WTC11 (cell line): ENCODE measurements around the gene CLEC20A. TPM values are rescaled to one million over a fixed set of nuclear protein-coding genes. Genes with fewer than 3 reads are reported as not detected.
A peak's percentile ranks its signal among the peaks of the same experiment; 100 is the strongest.

Experiments used
- ATAC-seq: fragments of 200-7000 bp; cut with Tn5 transposase; 2 replicates; pipeline ENCODE4 v1.10.0; 2021; ENCODE audit warnings: mild to moderate bottlenecking, moderate library complexity
- CTCF ChIA-PET: fragments of 300-600 bp; sonication (Branson Sonifier 250); formaldehyde crosslinking; loops from one replicate; lab custom pipeline; 2021; ENCODE audit warnings: antibody characterized with exemption; lab: Charles Lee
- POLR2A ChIA-PET: fragments of 350-600 bp; sonication (Branson Sonifier 250); formaldehyde crosslinking; loops from one replicate; lab custom pipeline; 2021; ENCODE audit warnings: antibody characterized with exemption; lab: Charles Lee
- DNase-seq: peaks from one replicate; pipeline ENCODE4 v3.0.0; 2021; ENCODE audit warnings: low spot score
- H3K27ac Mint-ChIP-seq: 2 replicates; pipeline ENCODE4 v1.8.0; 2021; ENCODE audit warnings: mixed read lengths
- H3K27me3 Mint-ChIP-seq: 2 replicates; pipeline ENCODE4 v1.8.0; 2021; ENCODE audit warnings: low read depth, mild to moderate bottlenecking, moderate library complexity, mixed read lengths
- H3K36me3 Mint-ChIP-seq: 2 replicates; pipeline ENCODE4 v1.8.0; 2021; ENCODE audit warnings: mixed read lengths
- H3K4me1 Mint-ChIP-seq: 2 replicates; pipeline ENCODE4 v1.8.0; 2022; ENCODE audit warnings: mixed read lengths
- H3K4me3 Mint-ChIP-seq: 2 replicates; pipeline ENCODE4 v1.8.0; 2021; ENCODE audit warnings: mild to moderate bottlenecking, moderate library complexity, mixed read lengths
- H3K9me3 Mint-ChIP-seq: 2 replicates; pipeline ENCODE4 v1.8.0; 2021; ENCODE audit warnings: mixed read lengths
- CREB1 ChIP-seq: sonication (generic); formaldehyde crosslinking; IDR thresholded peaks from 2 replicates; pipeline ENCODE4 v1.8.0; 2023; ENCODE audit warnings: mild to moderate bottlenecking, missing genetic modification reagents
- GRHL2 ChIP-seq: fragments of 250-450 bp; sonication (Bioruptor Pico); IDR thresholded peaks from 2 replicates; pipeline ENCODE4 v1.8.0; 2022; ENCODE audit warnings: mild to moderate bottlenecking, moderate library complexity; ENCODE audit not compliant: insufficient replicate concordance, severe bottlenecking
- GTF2I ChIP-seq: fragments of 250-450 bp; sonication (Bioruptor Pico); conservative IDR thresholded peaks from 2 replicates; pipeline ENCODE4 v1.4.0; 2021; ENCODE audit warnings: mild to moderate bottlenecking
- NR1H2 ChIP-seq: sonication (generic); formaldehyde crosslinking; IDR thresholded peaks from 2 replicates; pipeline ENCODE4 v1.9.0; 2021; ENCODE audit warnings: mild to moderate bottlenecking, moderate library complexity, missing genetic modification reagents
- NR3C1 ChIP-seq: sonication (generic); formaldehyde crosslinking; conservative IDR thresholded peaks from 2 replicates; pipeline ENCODE4 v1.8.1; 2023; ENCODE audit warnings: low read depth, mild to moderate bottlenecking, missing genetic modification reagents
- PRRX2 ChIP-seq: fragments of 250-450 bp; sonication (Bioruptor Pico); IDR thresholded peaks from 2 replicates; pipeline ENCODE4 v1.8.0; 2021; ENCODE audit warnings: mild to moderate bottlenecking
- SOX15 ChIP-seq: fragments of 250-450 bp; sonication (Bioruptor Pico); IDR thresholded peaks from 2 replicates; pipeline ENCODE4 v1.9.0; 2021; ENCODE audit warnings: mild to moderate bottlenecking
- TEAD1 ChIP-seq: sonication (generic); formaldehyde crosslinking; IDR thresholded peaks from 2 replicates; pipeline ENCODE4 v1.8.0; 2022; ENCODE audit warnings: mild to moderate bottlenecking, missing genetic modification reagents
- ZNF263 ChIP-seq: sonication (generic); formaldehyde crosslinking; IDR thresholded peaks from 2 replicates; pipeline ENCODE4 v1.8.1; 2022; ENCODE audit warnings: low read depth, mild to moderate bottlenecking, moderate library complexity, missing genetic modification reagents
- total RNA-seq: library from RNA; stranded (reverse); gene quantifications from 3 replicates; pipeline ENCODE4 v1.2.3, GENCODE V29; 2021
- TF ChIP-seq, protein P1 (sequence below): fragments of 200-600 bp; IDR thresholded peaks from 2 replicates; pipeline ENCODE4 v1.8.0; 2022; ENCODE audit warnings: antibody characterized with exemption
- TF ChIP-seq, protein P2 (sequence below): sonication (generic); formaldehyde crosslinking; IDR thresholded peaks from 2 replicates; pipeline ENCODE4 v1.8.0; 2022; ENCODE audit warnings: mild to moderate bottlenecking, missing genetic modification reagents
- TF ChIP-seq, protein P3 (sequence below): sonication (generic); formaldehyde crosslinking; IDR thresholded peaks from 2 replicates; pipeline ENCODE4 v1.8.0; 2022; ENCODE audit warnings: mild to moderate bottlenecking, missing genetic modification reagents
- TF ChIP-seq, protein P4 (sequence below): fragments of 250-450 bp; sonication (Bioruptor Pico); conservative IDR thresholded peaks from 2 replicates; pipeline ENCODE4 v1.9.0; 2021; ENCODE audit warnings: mild to moderate bottlenecking
- TF ChIP-seq, protein P5 (sequence below): sonication (generic); formaldehyde crosslinking; IDR thresholded peaks from 2 replicates; pipeline ENCODE4 v1.8.1; 2023; ENCODE audit warnings: mild to moderate bottlenecking, moderate library complexity, missing genetic modification reagents

The CLEC20A gene
- total RNA-seq, 1 experiment from 2014 or later = not detected

DNA sequence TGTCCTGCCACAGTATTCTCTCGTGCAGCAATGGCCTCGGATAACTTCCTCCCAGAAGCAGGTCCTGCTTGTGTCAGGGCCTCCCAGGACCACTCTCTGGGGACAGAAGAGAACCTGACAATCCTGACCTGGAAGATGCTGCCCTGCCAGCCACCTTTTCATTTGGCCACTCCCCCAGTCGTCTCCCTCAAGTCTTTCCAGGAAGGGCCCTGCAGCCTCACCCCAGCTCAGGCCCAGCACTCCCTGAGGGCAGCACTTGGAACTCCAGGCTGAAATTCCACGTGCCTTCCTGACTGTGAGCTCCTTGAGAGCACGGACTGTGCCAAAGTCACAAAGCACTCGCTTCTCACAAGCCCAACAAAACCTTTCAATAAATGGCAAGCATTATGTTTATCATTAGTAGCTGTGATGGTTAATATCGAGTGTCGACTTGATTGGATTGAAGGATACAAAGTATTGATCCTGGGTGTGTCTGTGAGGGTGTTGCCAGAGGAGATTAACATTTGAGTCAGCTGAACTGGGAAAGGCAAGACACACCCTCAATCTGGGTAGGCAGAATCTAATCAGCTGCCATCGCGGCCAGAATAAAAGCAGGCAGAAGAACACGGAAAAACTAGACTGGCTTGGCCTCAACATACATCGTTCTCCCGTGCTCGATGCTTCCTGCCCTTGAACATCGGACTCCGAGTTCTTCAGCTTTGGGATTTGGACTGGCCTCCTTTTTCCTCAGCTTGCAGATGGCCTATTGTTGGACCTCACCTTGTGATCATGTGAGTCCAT lies 2.3 kb upstream of the CLEC20A start:
- no peak overlapping the region for H3K4me3 Mint-ChIP-seq
- H3K36me3 Mint-ChIP-seq = no peaks in the 10 kb centered on the region
- DNase-seq = no peak
- H3K4me1 Mint-ChIP-seq = peaks cover 19% of the 10 kb centered on the region
- peak; percentile 37 for ATAC-seq
- POLR2A ChIA-PET = no interaction called here
- H3K9me3 Mint-ChIP-seq = no peaks in the 10 kb centered on the region
- H3K27me3 Mint-ChIP-seq = no peaks in the 10 kb centered on the region; the same call in 1 of the 2 replicates
- TF ChIP-seq ZNF263 (CRISPR knock-in tag) (no peak), NR1H2 (CRISPR knock-in tag) (no peak)
- H3K27ac Mint-ChIP-seq = no peak overlapping the region
- CTCF ChIA-PET = interaction anchor here (0.7 to 5.7 kb wide), 7 partner anchors 23 to 467 kb away, joined by 3 to 55 read pairs (median 14); no protein-coding TSS in a partner anchor

DNA sequence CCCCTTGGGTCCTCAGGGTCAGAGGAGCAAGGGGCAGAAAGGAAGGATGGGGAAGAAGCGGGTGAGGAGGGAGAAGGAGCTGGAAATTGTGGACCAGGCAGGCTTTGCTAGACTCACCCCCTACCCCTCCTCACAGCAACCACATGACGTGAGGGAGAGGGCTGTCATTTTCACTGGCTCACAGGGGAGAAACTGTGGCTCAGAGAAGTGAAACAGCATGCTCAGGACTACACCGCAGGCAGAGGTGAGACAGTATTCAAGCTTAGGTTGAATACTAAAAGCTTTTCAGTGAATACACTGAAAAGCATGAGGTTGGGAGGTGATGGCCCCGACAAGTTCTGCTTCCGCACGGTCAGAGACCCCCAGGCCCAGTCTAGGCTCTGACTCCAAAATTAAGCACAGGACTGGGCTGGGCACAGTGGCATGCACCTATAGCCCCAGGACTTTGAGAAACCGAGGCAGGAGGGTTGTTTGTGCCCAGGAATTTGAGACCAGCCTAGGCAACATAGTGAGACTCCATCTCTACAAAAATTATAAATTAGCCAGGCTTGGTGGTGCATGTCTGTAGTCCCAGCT lies 1.2 kb upstream of the CLEC20A start:
- H3K4me3 Mint-ChIP-seq = no peak overlapping the region
- H3K36me3 Mint-ChIP-seq = no peaks in the 10 kb centered on the region
- CTCF ChIA-PET = interaction anchor here (1.1 to 5.7 kb wide), 2 partner anchors 22 to 43 kb away, joined by 3 to 55 read pairs; no protein-coding TSS in a partner anchor
- ATAC-seq (no peak), DNase-seq (no peak)
- no peak overlapping the region for H3K27ac Mint-ChIP-seq
- H3K4me1 Mint-ChIP-seq = peaks cover 19% of the 10 kb centered on the region
- H3K9me3 Mint-ChIP-seq = no peaks in the 10 kb centered on the region
- H3K27me3 Mint-ChIP-seq = no peaks in the 10 kb centered on the region; the same call in 1 of the 2 replicates
- POLR2A ChIA-PET = no interaction called here
- TF ChIP-seq NR3C1 (no peak), GTF2I (no peak)
- TF ChIP-seq, protein P1, sequence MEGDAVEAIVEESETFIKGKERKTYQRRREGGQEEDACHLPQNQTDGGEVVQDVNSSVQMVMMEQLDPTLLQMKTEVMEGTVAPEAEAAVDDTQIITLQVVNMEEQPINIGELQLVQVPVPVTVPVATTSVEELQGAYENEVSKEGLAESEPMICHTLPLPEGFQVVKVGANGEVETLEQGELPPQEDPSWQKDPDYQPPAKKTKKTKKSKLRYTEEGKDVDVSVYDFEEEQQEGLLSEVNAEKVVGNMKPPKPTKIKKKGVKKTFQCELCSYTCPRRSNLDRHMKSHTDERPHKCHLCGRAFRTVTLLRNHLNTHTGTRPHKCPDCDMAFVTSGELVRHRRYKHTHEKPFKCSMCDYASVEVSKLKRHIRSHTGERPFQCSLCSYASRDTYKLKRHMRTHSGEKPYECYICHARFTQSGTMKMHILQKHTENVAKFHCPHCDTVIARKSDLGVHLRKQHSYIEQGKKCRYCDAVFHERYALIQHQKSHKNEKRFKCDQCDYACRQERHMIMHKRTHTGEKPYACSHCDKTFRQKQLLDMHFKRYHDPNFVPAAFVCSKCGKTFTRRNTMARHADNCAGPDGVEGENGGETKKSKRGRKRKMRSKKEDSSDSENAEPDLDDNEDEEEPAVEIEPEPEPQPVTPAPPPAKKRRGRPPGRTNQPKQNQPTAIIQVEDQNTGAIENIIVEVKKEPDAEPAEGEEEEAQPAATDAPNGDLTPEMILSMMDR = no peak

DNA sequence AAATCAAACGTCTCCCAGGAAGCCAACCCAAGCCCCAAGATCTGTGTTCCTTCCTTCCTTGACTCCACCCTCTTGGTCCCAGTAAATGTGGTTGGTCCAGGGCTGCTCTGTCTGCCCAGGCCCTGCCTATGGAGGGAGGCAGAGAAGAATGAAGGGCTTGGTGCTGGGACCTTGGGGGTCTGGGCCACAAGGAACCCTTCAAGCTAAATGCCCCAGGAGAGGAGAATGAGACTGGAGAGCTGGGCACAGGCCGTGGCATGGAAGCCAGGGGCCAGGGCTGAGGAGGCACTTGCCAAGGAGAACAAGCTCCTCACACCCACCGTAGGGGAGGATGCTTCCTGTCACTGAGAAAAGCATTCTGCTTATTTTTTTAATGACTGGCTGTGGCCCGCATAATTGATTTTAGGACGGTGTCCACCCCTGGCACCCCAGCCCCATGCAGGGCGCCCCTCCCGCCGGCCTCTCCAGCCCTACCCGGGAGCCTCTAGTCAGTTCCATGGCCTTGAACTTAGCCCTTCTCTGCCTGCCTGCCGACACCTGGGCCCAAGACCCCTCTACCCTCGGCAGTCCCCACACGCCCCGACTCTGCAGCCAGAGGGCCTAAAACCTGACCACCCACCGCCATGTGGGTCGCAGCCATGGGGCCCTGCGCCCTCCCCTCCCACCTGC lies 889 bp downstream of the CLEC20A start:
- Mint-ChIP-seq H3K4me1 (peaks cover 13% of the 10 kb centered on the region), H3K27ac (no peak overlapping the region)
- no peak for TF ChIP-seq TEAD1 (CRISPR knock-in tag)
- TF ChIP-seq, all 79 proteins: peak for 0
- ChIA-PET CTCF (interaction anchor here (1.4 kb wide), 1 partner anchor 196 kb away, joined by 3 read pairs; no protein-coding TSS in a partner anchor), POLR2A (no interaction called here)
- ATAC-seq (peak; percentile 32), DNase-seq (no peak)
- no peaks in the 10 kb centered on the region for H3K9me3 Mint-ChIP-seq
- no peaks in the 10 kb centered on the region; the same call in 1 of the 2 replicates for H3K27me3 Mint-ChIP-seq
- H3K36me3 Mint-ChIP-seq = no peaks in the 10 kb centered on the region
- H3K4me3 Mint-ChIP-seq = no peak overlapping the region

DNA sequence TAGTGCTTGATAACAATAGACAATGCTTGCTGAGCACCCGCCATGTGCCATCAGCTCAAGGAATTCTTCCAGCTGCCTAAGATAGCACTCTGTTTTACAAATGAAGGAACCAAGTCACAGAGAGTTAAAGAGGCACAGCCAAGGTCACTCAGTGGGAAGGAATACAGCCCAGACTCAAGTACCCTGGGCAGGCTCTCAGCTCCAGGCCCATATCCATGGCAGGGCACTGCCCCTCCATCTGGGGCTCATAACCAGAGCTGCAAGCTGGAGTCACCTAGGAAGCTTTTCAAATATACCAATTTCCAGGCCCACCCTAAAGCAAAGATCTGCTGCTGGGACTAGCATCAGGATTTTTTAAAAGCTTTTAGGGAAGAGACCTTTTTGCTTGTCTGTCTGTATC lies 1.6 kb downstream of the CLEC20A start:
- TF ChIP-seq, protein P2, sequence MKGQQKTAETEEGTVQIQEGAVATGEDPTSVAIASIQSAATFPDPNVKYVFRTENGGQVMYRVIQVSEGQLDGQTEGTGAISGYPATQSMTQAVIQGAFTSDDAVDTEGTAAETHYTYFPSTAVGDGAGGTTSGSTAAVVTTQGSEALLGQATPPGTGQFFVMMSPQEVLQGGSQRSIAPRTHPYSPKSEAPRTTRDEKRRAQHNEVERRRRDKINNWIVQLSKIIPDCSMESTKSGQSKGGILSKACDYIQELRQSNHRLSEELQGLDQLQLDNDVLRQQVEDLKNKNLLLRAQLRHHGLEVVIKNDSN (CRISPR knock-in tag) = no peak
- TF ChIP-seq GRHL2 (CRISPR knock-in tag) = no peak
- Mint-ChIP-seq H3K27me3 (no peaks in the 10 kb centered on the region; the same call in 1 of the 2 replicates), H3K9me3 (no peaks in the 10 kb centered on the region), H3K36me3 (no peaks in the 10 kb centered on the region), H3K4me3 (no peak overlapping the region), H3K4me1 (peaks cover 9% of the 10 kb centered on the region), H3K27ac (no peak overlapping the region)
- POLR2A ChIA-PET = no interaction called here
- DNase-seq (no peak), ATAC-seq (no peak)
- CTCF ChIA-PET = interaction anchor here (1.1 to 1.5 kb wide), 3 partner anchors 10 to 195 kb away, joined by 3 to 5 read pairs (median 3); no protein-coding TSS in a partner anchor

DNA sequence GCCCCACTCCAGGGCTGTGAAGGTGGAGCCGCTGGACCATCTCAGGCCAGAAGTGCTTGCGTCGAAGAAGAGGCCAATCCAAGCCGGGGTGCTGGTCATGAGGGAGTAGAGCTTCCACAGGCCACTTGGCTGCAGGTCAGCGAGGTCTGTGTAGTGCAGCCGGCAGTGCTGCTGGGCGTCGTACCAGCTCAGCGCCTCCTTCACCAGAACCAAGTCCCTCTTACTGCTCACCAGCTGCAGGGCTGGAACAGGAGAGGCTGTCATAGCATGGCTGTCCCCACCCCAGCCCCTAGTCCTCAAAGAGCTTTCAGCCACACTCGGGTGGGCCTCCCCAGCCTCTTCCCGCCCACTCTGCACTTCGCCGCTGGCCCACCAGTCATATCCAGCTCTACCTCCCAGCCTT lies 2.2 kb downstream of the CLEC20A start:
- POLR2A ChIA-PET = no interaction called here
- TF ChIP-seq CREB1 = no peak
- TF ChIP-seq, protein P3, sequence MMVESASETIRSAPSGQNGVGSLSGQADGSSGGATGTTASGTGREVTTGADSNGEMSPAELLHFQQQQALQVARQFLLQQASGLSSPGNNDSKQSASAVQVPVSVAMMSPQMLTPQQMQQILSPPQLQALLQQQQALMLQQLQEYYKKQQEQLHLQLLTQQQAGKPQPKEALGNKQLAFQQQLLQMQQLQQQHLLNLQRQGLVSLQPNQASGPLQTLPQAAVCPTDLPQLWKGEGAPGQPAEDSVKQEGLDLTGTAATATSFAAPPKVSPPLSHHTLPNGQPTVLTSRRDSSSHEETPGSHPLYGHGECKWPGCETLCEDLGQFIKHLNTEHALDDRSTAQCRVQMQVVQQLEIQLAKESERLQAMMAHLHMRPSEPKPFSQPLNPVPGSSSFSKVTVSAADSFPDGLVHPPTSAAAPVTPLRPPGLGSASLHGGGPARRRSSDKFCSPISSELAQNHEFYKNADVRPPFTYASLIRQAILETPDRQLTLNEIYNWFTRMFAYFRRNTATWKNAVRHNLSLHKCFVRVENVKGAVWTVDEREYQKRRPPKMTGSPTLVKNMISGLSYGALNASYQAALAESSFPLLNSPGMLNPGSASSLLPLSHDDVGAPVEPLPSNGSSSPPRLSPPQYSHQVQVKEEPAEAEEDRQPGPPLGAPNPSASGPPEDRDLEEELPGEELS = no peak
- TF ChIP-seq, protein P4, sequence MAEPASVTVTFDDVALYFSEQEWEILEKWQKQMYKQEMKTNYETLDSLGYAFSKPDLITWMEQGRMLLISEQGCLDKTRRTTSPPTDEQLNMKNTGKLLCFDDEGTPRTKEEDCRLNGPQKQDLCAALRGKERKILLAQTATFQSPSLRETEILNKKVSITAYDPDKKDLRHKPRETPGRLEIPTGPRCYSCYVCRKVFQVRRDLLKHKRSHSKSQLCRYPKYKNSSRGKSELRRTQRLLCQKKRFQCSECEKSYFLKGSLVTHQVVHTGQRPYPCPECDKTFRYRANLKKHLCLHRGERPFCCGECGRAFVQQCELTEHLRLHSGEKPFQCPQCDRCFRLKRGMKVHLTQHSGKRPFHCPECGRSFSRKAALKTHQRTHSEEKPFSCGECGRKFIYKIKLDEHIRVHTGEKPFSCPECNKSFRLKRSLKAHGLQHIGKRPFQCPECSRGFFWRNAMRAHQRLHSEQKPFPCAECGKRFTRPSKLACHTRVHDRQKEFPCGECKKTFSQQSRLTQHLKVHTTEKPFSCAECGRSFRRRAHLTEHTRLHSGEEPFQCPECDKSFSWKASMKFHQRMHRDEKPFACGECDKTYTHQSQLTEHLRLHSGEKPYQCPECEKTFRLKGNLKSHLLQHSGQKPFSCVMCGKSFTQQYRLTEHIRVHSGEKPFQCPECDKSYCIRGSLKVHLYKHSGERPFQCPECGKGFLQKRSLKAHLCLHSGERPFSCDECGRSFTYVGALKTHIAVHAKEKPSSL (CRISPR knock-in tag) = no peak
- TF ChIP-seq, protein P5, sequence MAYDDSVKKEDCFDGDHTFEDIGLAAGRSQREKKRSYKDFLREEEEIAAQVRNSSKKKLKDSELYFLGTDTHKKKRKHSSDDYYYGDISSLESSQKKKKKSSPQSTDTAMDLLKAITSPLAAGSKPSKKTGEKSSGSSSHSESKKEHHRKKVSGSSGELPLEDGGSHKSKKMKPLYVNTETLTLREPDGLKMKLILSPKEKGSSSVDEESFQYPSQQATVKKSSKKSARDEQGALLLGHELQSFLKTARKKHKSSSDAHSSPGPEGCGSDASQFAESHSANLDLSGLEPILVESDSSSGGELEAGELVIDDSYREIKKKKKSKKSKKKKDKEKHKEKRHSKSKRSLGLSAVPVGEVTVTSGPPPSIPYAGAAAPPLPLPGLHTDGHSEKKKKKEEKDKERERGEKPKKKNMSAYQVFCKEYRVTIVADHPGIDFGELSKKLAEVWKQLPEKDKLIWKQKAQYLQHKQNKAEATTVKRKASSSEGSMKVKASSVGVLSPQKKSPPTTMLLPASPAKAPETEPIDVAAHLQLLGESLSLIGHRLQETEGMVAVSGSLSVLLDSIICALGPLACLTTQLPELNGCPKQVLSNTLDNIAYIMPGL (CRISPR knock-in tag) = no peak
- TF ChIP-seq SOX15 (CRISPR knock-in tag) = no peak
- TF ChIP-seq PRRX2 = no peak

More for the DNA sequence above, 2.2 kb downstream of the CLEC20A start:
- DNase-seq (no peak), ATAC-seq (no peak)
- no peaks in the 10 kb centered on the region; the same call in 1 of the 2 replicates for H3K27me3 Mint-ChIP-seq
- no peaks in the 10 kb centered on the region for H3K9me3 Mint-ChIP-seq
- CTCF ChIA-PET = interaction anchor here (1.1 to 1.5 kb wide), 2 partner anchors 11 to 20 kb away, joined by 3 to 5 read pairs; no protein-coding TSS in a partner anchor
- no peak overlapping the region for H3K27ac Mint-ChIP-seq
- no peak overlapping the region for H3K4me3 Mint-ChIP-seq
- H3K36me3 Mint-ChIP-seq = no peaks in the 10 kb centered on the region
- H3K4me1 Mint-ChIP-seq = peaks cover 6% of the 10 kb centered on the region
